HL-60 (cell line): Measurements from ENCODE around the gene MAF.

ENCODE experiments used
- CTCF ChIP-seq: IDR thresholded peaks from one replicate; pipeline ENCODE4 v1.5.1; 2011; ENCODE audit warnings: low read length, control low read depth, inconsistent platforms; ENCODE audit not compliant: insufficient read depth
- POLR2AphosphoS5 ChIP-seq: IDR thresholded peaks from 2 replicates; pipeline ENCODE4 v1.6.1; 2012; ENCODE audit warnings: low read depth
- REST ChIP-seq: IDR thresholded peaks from 2 replicates; pipeline ENCODE4 v1.6.1; 2012; ENCODE audit warnings: low read depth; ENCODE audit not compliant: insufficient replicate concordance

GRCh38 chr16:79595231-79595641, 5.3 kb downstream of the MAF start:
- TF ChIP-seq CTCF (no peak), REST (no peak), POLR2AphosphoS5 (no peak)
